ENCODE data around the gene HIRA. TPM values are rescaled to one million over a fixed set of nuclear protein-coding genes. Genes with fewer than 3 reads are reported as not detected.

Gene HIRA
- total and polyA plus RNA-seq, 2 of the 8 experiments (the other 6 are each of a cell fraction or from before 2014, with no cell fraction given), result 34.9 to 67.2 TPM

GRCh38 chr22:19466848-19467752 is 35.6 kb upstream of the HIRA start (continued):
- TF ChIP-seq ZNF274 (IDR thresholded peaks at IDR 0.05; ENCODE audit: borderline replicate concordance, extremely low read depth, low read length), result no peak
- no peak for TF ChIP-seq RBBP5 (IDR thresholded peaks at IDR 0.05; ENCODE audit: borderline replicate concordance, low read depth, low read length)
- TF ChIP-seq KDM5A (IDR thresholded peaks at IDR 0.05; ENCODE audit: low read length), result no peak
